Dedifferentiated amniotic fluid mesenchymal stem cell (primary cell): ENCODE results near the gene TMEM266.

ENCODE experiments used
- DNase-seq: peaks from one replicate; pipeline ENCODE4 v3.0.0-alpha.2; 2016; ENCODE audit errors: extremely low spot score

The TMEM266 gene

DNA sequence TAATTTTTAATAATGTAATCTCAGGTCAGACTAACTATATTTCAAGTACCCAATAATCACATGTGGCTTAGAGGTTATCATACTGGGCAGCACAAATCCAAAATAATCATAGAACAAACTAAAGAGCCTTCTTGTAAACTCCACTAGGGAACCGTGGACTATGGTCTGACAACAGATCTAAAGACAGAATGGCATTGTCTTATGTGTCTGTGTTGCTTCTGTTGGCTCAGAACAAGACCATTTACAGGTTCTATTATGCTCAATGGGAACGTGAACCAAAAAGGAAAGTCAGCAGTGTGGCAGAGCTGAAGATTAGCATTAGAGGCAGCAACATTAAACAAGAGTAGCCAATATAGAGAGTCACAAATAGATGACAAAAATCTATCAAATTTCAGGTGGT lies 176.6 kb downstream of the TMEM266 start:
- no peak for DNase-seq

DNA sequence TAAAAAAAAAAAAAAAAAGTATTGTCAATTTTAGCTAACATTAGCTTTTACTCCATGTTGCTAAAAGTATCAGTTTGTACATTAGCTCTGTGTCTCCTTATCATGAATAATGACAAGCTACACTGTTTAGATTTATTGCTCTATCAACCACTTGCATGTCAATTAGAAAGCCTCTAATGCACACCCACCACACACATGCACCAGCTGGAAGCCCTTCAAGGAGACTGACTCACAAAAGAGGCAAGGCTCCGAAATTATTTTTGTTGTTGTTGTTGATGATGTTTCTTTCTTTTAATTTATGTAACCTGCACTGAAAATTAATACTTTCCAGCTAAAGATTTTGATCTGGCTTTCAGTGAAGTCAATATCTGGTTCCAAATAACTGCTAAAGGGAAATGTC lies 180.0 kb downstream of the TMEM266 start:
- DNase-seq: no peak

DNA sequence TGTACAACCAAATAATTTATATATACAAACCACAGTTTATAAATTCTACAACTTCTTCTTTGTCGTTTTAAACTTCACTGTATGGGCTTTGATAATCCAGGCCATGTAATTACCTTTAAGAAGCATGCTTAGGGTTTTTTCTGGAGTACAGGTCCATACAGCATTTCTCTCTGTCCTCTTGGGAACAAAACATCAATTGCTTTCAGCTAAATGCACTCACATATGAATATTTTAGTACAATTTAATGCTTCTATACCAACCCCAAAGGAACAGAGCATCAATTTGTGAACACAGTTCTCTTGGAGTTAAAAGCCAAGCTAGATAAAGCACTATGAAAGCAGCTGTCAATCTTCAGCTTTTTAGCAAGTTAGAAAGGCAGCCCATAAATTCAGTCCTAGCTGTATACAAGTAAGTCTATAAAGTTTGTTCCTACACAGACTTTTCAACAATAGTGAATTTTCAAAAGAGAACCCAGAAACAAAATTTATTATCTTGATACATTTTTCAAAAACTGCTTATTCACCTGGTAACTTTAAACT lies 185.4 kb downstream of the TMEM266 start:
- DNase-seq: no peak

DNA sequence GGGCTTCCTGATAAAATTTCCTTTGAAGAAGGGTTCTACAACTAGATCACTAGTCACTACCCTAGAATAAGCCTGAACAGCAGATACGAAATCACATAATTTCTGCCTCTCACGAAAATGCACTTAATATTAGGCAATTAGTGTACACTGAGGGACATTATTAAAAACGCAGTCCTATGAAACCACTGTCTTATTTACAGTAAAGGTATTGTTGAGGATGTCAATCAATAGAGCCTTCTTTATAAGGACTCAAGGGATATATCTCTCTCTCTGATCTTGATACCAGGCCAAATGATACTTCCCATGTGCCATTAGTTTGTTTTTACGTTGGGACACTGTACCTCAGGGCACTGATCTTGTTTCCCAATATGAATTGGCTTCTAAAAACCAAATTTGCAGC lies 191.9 kb downstream of the TMEM266 start:
- DNase-seq: no peak

DNA sequence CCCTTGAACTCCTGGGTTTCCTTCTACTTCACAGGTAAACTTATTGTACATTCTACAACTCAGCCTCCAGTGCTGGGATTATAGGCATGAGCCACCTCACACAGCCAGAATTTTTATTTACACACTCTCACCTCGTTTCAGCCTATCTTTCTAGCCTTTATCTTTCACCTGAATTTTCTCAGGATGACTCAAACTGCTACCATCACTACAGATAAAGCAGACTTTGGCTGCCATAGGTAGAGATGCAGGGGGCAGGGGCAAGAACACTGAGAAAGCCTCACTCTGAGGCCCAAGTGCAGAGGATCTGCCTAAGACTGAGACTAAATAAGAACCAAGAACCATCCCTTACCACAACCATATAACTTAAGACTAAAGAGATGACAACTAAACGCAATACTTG lies 192.5 kb downstream of the TMEM266 start:
- no peak for DNase-seq

DNA sequence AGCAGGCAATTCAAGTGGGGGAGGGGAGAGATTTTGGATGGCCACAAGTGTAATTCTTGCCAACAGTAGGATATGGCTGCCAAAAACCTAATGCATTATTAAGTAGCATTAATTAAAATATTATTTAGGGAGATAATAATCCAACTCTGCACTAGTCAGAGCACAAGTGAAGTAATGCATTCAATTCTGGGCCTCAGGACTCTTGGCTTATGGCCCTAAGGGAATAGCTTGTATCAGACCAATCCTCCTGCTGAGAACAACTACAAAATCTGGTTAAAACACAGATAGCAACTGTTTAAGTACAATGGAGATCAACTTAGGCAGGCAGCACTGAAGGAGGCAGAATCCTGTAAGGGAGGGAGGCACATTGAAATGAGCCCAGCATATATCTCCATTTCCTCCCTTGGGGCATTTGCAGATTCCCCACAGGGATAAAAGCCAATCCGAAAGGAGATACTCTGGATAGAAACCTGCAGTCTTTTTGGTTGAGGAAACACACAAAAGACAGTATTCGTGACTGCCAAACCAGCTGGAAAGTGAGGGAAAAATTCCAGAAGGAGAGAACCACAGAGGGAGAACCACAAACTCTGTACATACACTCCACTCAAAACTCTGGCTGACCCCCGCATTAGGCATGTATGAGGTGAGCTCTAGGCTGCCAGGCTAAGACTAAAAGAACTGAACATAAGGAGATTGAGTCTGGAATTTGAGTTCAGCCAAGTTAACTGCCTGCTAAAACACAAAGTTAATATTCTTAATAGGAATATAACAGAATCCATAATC lies 194.1 kb downstream of the TMEM266 start:
- DNase-seq: no peak
